NCI-H1048 (cell line): ENCODE results near the gene SYNDIG1L.

Source experiments
- DNase-seq: peaks from one replicate; lab custom pipeline; 2025; lab: John Stamatoyannopoulos, UW

The SYNDIG1L gene

DNA sequence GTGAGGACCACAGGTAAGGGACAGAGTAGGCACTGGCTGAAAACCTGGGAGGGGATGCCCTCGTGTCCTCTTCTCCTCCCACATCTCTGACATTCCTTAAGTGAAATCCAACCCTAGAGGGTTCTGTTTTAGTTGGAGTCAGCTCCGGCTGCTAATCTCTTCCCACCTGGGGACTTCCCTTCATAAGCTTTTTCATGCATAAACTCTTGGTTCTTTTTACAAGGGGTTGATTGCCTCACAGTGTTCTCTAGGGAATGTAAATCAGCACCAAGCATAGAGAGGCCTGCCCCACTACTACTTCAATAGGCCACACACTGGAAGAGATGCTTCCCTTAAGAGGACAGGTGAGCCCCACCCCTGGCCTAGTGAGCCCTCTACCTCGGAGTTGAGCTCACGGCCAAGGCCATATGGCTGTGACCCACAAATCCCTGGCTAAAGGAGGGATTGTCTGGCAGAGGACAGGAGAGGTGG, 3.2 kb upstream of the SYNDIG1L start:
- DNase-seq = no peak

DNA sequence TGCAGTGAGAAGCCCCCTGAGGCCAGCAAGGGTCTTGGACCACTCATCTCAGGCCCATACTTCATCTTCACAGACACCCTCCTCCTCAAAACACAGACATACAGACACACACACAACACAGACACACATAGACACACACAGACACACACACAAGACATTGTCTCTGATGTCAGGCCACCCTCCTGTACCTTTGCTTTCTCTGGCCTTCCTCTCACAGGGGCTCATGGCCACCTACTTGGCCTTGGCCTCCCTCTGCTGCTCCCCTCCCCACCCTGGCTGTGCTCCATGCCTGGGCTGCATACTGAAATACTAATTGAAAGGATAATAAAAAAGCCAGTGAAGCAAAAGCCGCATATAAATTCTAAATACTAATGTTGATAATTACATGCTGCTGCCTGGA, 1.6 kb upstream of the SYNDIG1L start:
- no peak for DNase-seq

DNA sequence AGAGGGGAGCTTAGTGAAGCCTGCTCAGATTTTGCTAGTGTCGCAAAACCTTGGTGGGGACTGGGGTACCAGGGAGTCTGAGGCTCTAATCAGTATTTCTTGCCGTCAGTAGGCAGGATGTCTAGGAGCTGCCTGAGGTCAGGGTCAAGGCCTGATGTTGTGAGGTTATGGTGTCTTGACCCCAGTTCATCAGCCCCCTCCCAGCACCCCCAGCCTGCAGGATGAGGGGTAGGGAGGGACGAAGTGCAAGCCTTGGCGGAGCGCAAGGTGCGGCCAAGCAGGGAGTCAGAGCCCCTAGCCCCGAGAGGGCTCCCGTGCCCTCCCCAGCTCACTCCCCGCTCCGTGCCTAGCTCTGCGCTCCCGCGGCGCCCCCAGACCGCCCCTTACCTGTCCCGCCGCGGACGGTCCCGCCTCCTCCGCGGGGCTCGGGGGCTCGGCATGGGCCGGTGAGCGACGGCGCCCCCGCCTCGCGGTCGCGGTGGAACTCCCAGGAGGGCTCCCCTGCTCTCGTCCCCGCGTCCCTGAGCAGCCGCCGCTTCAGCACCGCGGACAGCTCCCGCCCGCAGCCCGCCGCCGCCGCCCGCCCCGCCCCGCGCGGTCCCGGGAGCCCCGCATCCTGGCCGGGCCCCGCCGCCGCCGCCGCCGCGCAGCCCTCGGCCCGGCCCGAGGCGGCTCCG, 347 bp downstream of the SYNDIG1L start:
- no peak for DNase-seq

DNA sequence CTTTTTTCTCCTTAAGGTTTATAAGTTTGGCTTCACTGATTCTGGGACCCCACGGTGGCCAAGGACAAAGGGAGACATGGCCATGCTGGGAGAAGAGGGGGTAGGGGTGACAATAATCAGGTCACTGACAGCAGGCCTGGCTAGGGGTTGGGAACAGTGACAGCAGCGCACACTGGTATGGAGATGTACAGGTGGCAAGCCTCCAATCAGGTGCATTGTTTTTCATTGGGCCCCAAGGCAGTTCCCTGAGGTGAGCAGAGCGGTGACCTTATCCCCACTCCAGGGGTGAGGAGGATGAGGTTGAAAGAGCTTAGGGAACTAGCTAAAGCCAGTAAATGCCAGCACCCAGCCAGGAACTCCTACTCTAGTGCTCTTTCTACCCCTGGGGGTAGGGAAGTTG, 1.4 kb downstream of the SYNDIG1L start:
- no peak for DNase-seq

DNA sequence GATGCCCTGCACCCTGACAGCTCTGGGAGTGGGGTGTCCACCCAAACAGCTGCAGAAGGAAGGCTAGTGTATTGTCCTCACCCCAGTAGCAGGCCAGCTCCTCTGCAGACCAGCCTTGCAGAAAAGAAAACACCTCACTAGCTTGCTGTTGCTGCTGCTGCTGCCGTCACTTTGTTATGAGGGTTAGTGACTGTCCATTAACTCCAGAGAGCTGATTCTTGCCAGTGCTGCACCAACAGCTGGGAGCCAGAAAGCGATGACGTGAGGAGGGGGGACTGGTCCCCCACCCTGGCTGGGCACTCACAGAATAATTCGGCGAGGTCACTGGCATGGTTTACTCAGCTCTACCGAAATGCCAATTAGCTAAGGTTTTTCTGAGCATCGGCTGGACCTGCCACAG, 2.8 kb downstream of the SYNDIG1L start:
- no peak for DNase-seq

DNA sequence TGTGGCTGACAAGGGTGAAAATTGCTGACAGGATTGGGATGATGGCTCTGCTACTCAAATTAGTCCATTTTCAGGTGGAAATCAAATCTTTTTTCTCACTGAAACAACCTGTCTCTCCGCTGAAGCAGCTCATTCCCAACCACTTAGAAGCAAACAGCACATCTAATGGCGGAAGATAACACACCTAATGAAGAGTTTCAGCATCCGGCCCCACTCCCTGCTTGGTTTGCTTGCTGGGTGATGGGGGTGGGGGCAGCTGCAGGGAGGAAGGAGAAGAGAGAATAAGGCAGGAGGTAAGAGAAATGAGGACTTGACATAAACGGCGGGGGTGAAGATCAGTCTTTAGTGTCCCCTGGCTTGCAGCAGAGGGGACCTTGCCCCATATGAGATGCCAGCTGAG, 4.0 kb downstream of the SYNDIG1L start:
- no peak for DNase-seq

DNA sequence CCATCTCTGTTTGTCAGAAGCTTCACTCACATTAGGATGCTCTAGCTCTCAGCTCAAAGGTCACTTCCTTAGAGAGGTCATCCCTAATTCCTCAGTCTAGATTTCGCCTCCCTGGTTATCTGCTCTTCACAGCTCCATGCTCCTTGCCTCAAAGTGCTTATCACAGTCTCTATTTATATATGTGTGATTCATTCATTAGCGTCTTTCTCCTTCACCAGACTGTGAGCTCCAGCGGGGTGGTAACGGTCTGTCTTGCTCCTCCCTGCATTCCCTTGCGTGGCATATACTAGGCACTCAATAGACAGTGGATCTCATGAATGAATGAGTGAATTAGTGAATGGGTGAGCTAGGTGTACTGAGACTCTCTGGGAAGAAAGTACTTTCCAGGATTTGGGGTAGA, 6.9 kb downstream of the SYNDIG1L start:
- DNase-seq = no peak

DNA sequence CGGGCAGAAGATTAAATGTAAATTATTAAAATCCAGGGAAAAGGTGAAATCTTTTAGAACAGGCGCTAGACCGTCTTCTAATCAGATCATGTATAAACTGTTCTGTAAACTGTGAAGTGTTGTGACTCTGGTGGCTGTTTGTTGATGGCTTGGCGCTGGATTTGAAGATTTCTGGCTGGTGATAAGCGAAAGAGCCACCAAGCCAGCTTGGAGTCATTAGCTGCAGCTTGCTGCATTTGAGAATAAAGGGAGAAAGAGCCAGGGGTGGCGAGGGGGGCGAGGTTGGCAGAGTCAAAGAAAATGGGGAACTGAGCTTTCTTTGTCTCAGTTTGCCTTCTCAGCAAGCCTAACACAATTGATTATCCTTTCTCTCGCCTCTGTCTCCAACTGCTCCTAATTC, 8.0 kb downstream of the SYNDIG1L start:
- DNase-seq = no peak

DNA sequence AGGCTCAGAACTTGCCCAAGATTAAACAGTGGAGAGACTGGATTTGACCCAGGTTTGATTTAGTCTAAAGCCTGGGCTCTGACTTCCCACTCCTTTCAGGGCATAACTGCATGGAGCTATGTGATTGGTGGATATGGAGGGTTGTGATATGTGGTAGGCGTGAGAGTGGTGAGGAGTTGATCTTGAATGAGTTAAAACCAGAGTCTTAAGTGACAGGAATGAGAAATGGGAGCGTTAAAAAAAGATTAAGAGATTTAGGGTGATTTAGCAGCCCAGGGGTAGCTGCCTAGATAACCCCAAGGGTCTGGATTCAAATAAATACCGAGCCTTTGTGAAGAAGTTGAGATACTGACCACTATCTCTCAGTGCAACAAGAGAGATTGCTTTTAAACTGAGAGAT, 8.4 kb downstream of the SYNDIG1L start:
- no peak for DNase-seq

DNA sequence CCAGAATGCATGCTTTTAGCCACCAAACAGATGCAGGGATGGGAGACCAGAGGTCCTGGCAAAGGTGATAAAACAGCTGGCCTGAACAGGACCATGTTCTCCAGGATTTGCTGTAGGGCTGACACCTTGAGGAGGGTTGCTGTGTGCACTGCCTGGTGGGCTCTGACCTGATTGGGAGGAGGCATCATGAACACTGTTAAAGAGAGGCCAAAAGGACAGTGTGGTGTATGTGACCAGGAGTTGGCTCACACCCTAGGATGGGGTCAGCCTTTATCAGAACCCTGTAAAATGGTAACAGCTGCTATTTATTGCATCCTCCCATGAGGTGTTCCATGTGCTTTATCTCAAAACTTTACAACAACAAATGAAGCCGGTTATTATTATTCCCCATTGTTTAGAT, 8.8 kb downstream of the SYNDIG1L start:
- no peak for DNase-seq

DNA sequence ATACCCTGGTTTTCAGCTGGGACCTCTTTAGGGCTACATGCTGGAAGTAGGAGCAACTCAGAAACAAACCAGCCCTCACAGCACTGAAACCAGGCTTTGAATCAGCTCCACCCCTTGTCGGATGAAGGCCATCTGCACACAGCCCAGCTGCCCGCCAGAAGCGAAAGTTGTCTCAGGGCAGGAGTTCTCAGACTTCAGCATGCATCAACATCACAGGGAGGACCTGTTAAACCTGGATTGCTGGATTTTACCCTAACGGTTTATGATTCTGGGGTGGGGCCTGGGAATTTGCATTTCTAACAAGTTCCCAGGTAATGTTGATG, 10.9 kb downstream of the SYNDIG1L start:
- no peak for DNase-seq

DNA sequence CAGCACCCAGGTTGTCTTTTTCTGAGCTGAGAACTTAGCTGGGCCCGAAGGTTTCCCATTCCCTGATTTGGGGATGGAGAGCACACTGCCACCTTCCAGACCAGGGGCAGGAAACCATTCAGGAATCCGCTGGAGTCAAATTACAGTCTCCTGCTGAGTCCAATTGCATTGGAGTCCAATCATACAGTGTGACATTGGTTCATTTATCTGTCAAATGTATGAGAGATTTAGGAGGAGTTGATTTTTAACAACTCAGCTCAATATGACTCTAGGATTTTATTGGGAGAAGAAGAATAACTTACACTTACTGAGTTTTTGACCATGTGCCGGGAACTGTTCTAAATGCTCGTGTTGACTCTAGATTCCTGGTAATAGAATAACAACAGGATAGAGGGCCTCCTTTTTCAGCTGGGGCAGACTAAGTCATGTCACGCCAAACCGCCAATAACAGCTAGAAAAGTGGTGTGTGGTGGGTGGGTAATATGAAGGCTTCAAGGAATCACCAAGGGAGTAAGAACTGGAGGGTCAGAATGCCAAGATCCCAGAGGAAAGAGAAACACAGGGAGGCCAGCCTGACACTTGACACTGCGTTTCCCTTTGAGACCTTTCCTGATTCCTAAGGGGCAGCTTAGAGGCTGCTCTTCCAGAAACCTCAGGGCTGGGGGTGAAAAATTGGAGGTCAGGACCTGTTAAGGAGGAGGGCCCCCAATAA, 11.5 kb downstream of the SYNDIG1L start:
- no peak for DNase-seq

DNA sequence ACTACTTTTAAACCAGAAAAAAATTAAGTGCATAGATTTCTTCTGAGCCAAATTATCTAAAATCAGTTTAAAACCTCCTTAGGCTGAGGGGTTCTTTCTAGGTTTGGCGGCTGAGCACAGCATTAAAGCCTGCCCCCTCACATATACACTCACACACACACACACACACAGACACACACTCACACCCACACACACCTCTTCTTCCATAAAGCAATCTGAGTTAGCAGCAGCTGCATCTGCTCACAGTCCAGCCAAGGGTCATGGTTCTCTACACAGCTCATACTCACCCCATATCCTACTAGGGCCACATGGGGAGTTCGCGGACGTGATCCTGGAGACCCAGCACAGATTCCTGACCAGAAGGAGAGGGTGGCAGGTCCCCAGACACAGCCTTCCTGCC, 12.4 kb downstream of the SYNDIG1L start:
- no peak for DNase-seq

DNA sequence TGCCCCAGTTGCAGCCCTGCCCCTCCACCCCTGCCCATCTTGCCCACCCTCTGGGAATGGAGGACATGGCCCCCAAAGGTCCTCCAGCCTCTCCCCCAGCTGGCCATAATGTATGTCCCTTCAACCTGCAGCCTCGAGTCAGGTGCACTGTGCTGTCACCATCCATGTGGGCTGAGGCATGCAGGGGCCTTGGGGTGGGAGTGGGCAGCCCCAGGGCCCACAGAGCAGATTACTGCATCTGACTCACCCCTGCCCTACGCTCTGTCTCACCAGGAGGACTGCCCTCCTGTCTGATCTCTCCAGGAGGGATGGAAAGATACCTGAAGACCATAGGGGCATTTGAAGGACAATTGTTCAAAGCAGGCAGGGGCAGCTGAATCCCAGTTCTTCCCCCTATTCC, 13.3 kb downstream of the SYNDIG1L start:
- DNase-seq = no peak

DNA sequence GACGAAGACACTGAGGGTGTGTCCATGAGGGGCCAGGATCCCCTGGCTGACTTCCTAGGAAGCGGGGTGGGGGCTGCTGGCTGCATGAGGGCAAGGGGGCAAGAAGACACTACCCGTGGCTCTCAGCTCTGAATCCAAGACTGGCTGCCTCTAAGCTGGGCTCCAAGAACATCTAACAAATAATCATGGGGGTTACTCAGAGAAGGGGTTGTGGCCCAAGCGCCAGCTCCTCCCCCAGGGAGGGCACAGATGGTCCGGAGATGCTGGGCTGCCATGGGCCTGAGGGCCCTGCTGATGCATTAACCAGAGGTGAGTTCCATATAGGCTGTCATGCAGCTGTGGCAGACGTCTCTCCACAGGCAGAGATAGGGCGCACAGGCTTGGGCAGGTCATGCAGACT, 14.3 kb downstream of the SYNDIG1L start:
- no peak for DNase-seq

DNA sequence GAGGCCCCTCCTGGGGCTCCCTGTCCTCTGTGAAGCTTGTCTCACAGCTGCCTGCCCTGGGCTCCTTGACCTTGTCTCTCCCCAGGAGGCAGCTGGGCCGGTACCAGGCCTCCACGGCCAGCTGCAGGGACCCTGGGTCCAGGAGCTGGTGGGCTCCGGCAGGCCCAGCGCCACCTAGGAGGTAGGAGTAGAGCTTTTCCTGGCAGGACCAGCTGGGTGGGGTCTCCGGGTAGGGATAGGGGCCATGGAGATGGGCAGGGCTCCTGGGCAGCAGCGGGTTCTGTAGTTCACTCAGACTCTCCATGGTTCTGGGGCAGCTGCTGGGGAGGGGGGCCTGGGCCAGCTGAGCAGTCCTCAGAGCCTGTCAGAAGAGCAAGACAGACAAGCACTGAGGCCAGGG, 16.6 kb downstream of the SYNDIG1L start:
- no peak for DNase-seq

DNA sequence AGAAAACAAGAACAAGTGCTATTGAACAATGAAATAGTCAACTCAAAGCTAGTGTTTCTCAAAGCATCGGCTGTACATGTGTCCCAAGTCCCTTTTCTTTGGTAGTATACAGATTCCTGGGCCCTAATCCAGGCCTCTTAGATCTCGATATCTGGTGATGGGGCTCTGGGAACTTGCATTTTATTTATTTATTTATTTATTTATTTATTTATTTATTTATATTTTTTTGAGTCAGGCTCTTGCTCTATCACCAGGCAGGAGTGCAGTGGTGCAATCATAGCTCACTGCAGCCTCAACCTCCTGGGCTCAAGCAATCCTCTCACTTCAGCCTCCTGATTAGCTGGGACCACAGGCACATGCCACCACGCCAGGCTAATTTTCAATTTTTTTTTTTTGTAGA, 17.1 kb downstream of the SYNDIG1L start:
- no peak for DNase-seq

DNA sequence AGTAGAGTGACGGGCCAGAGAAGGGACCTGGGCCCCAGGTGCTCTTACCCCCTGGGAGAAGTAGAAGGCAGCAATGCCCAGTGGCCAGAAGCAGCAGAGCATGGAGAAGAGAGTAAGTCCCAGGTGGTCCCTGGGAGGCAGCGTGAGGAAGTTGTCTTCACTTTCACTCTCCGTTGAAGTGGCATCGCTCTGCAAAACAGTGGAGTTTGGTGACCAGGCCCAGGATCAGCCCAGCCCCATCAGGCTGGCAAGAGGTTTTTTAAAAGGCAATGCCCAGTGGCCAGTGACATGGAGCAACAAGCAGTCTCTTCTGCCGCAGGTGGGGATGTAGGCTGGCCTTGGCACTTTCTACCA, 18.2 kb downstream of the SYNDIG1L start:
- DNase-seq = no peak

DNA sequence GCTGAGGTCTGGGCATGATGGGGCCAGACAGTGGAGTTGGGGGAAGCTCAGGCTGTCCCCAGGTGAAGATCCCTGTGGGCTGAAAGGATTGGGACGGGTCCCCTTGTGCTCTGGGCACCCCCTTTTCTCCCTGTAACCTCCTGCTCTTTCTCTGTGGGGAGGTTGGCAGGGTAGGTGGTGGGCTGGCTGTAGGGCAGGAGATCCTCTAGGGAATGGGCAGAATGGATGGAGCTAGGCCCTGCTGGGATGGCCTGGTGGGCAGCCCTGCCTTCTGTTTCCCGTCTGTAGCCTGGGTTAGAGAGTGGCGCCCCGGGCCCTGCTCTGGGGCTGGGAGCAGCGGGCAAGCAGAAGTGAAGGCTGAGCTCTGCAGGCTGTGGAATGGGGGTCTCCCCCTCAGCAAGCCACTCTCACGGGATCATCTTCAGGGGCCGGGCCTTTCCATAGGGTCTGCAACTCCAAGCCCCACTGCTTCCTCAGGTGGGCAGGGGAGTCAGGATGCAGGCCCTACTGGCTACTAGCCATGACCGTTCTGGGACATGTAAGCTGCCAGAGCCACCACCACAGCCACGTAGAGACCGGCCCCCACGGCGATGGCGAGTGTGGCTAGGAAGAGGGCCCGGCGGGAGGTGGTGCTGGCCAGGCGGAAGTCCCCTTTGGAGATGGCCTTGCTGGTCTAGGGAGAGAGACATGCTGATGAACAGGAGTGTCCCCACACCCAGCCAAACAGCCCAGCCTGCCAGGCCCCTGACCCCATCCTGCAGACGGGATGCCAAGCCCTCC, 18.8 kb downstream of the SYNDIG1L start:
- no peak for DNase-seq

DNA sequence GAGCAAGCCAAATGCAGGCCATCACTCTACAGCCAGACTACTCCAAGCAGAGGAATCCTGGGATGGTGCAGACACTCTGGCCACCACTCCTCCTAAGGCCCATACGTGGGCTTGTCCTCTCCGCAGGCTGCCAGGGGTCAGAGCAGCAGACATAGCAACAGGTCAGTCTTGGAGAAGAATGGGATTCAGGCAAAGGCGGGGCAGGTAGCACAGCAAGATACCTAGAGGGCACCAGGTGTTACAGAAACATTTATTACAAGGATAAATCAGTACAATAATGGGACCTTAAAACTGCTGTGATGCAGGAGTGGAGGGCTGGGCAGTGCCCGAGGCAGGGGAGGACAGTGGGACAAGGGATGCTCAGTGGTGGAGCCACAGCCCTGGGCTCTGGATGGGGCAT, 20.3 kb downstream of the SYNDIG1L start:
- DNase-seq = no peak

DNA sequence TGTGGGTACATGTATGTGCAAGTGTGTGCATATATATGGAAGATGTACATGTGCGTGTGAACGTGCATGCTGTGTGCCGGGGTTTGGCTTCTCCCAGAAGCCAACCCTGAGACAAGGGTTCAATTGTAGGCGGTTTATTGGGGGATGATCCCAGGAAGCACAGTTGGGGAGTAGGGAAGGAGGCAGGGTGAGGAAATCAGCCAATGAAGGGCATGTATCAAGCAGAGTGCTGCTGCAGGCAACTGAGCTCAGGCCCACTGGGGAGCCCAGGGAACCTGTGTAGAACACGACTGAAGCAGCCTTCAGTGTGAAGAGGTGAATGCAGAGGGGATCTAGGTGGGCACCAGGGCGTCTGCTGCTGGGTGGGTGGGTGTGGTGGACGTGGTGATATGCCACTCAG, 21.6 kb downstream of the SYNDIG1L start:
- DNase-seq = no peak

DNA sequence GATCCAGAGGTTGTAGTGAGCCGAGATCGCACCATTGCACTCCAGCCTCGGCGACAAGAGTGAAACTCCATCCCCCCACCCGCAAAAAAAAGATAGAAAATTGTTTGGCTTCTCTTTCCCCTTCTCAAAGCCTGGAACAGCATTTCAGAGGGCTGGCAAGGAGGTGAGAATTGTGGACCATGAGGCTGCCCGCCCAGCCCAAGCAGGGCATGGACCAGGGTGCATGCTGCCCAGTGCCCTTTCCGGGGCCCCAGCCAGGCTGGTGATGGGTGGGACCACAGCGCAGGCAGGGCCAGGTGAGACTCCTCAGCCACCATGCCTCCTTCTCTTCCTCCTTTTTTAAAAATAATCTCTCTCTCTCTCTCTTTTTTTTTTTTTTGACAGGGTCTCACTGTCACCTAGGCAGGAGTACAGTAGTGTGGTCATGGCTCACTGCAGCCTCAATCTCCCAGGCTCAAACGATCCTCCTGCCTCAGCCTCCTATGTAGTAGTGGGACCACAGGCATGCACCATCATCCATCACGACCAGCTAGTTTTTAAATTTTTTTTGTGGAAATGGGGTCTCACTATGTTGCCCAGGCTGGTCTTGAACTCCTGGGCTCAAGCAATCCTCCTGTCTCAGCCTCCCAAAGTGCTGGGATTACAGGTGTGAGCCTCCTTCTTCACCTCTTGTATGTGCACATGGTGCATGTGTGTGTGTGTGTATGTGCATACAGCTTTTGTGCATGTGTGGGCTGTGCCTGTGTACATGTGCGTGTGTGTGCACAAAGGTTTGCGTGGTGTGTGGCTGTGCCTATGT, 22.2 kb downstream of the SYNDIG1L start:
- DNase-seq = no peak
